ENCODE data around the gene ACYP1.

The ACYP1 gene

DNA sequence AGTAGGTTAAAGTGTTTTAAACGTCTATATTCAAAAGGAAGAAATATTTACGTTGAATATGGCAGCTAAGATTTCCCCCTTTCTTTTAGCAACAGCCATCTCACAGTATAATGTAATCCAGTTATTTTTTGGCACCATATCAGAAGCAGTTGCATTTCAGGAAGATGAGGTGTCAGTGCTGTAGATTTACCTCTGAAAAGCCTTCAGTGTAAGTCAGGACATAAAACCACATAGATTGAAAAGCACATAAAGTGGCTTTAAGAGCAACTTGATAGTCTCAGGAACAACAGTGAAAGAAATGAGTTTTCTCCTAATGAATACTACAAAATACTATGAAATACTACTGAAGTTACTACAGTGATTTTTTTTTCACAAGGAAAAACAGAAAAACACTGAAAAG, 19.5 kb downstream of the ACYP1 start:
- peaks cover 54% of the 10 kb centered on the region for H3K4me1 ChIP-seq (ENCODE audit: control insufficient read depth, insufficient read depth, low read length, unreplicated experiment)
- peaks cover 58% of the 10 kb centered on the region for H3K79me2 ChIP-seq (ENCODE audit: control insufficient read depth, insufficient read depth, low read length, unreplicated experiment)
- H3K36me3 ChIP-seq (ENCODE audit: insufficient read depth, low read length), result peaks cover 30% of the 10 kb centered on the region
- no peak overlapping the region for H2AFZ ChIP-seq (ENCODE audit: low read length, unreplicated experiment)
- H3K27ac ChIP-seq (ENCODE audit: low read depth, low read length), result peak overlapping the region; percentile 11; the same call in 1 of the 2 replicates
- peak overlapping the region; percentile 13; the same call in 1 of the 2 replicates for H3K4me3 ChIP-seq (ENCODE audit: low read depth, low read length)
- H3K27me3 ChIP-seq (ENCODE audit: insufficient read depth, low read length), result no peaks in the 10 kb centered on the region

DNA sequence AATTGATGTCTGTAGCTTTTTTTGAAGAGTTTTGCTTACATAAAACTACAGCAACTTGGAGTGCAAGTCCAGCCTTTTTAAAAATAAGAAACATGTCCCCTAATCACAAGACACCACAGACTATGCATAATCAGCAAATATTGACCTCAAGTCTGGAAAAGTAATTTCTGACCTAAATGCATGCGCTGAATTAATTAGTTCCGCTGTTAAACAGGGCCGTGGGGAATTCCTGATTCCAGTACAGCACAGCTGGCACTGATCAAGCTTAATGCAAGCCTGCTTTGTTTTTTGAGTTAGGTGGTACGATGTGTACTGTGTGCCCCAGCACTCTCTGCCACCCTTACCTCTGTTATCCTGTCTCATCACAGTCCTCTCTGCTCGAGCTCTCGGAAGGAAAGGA, 21.8 kb downstream of the ACYP1 start:
- peaks cover 18% of the 10 kb centered on the region for H3K36me3 ChIP-seq (ENCODE audit: insufficient read depth, low read length)
- H3K27ac ChIP-seq (ENCODE audit: low read depth, low read length), result peak overlapping the region; percentile 5; the same call in 1 of the 2 replicates
- no peak overlapping the region for H2AFZ ChIP-seq (ENCODE audit: low read length, unreplicated experiment)
- peaks cover 44% of the 10 kb centered on the region for H3K4me1 ChIP-seq (ENCODE audit: control insufficient read depth, insufficient read depth, low read length, unreplicated experiment)
- peaks cover 36% of the 10 kb centered on the region for H3K79me2 ChIP-seq (ENCODE audit: control insufficient read depth, insufficient read depth, low read length, unreplicated experiment)
- H3K4me3 ChIP-seq (ENCODE audit: low read depth, low read length), result no peak overlapping the region
- H3K27me3 ChIP-seq (ENCODE audit: insufficient read depth, low read length), result no peaks in the 10 kb centered on the region

DNA sequence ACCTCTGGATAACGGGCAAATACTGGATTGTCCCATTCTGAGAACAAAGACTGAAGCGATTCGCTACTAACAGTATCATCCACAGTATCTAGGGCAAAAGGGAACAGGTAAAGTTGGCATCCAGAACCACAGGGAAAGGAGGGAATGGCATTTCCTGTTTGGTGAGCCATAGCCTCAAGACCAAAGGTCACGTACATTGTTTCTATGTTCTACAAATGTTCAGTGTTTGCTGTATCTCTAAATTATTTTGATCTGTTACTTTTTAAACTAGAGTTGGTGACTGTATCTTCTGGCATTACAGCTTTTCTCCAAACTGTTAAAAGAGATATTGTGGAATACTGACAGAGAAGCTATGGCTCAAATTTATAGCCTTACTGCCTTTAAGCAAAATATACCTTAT, 22.2 kb downstream of the ACYP1 start:
- H2AFZ ChIP-seq (ENCODE audit: low read length, unreplicated experiment), result no peak overlapping the region
- H3K4me1 ChIP-seq (ENCODE audit: control insufficient read depth, insufficient read depth, low read length, unreplicated experiment), result peaks cover 40% of the 10 kb centered on the region
- peaks cover 32% of the 10 kb centered on the region for H3K79me2 ChIP-seq (ENCODE audit: control insufficient read depth, insufficient read depth, low read length, unreplicated experiment)
- peaks cover 18% of the 10 kb centered on the region for H3K36me3 ChIP-seq (ENCODE audit: insufficient read depth, low read length)
- peak overlapping the region; percentile 5; the same call in 1 of the 2 replicates for H3K27ac ChIP-seq (ENCODE audit: low read depth, low read length)
- no peaks in the 10 kb centered on the region for H3K27me3 ChIP-seq (ENCODE audit: insufficient read depth, low read length)
- no peak overlapping the region for H3K4me3 ChIP-seq (ENCODE audit: low read depth, low read length)

DNA sequence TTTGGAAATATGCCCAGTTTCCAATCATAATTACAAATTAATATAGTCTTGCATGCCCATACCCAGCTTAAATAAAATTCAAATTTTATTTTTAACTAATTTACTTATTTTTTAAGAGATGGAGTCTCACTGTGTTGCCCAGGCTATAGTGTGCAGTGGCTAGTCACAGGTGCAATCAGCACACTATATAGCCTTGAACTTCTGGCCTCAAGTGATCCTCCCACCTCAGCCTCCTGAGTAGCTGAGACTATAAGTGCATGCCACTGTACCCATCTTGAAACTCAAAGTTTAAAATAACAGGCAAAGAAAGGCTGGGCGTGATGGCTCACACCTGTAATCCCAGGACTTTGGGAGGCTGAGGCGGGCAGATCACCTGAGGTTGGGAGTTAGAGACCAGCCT, 22.9 kb downstream of the ACYP1 start:
- Histone ChIP-seq H3K36me3 (ENCODE audit: insufficient read depth, low read length) (peaks cover 19% of the 10 kb centered on the region), H3K27ac (ENCODE audit: low read depth, low read length) (no peak overlapping the region), H3K79me2 (ENCODE audit: control insufficient read depth, insufficient read depth, low read length, unreplicated experiment) (peaks cover 25% of the 10 kb centered on the region)

DNA sequence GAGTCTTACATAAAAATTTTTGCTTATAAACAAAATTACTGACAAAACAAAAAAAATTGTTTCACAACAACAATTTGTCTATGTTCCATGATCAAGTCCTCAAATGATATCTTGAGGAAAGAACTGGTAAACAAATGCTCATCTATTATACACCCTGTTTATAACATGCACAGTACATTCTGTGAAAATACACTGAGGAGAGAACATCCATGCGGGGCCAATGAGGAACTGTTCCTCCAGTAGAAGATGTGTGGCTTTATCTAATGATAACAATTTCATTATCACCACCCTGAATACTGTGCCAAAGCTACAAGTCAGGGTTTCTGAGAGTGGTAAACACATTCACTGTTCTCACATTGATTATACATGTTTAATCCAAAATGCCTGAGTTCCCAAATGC, 23.3 kb downstream of the ACYP1 start:
- Histone ChIP-seq H3K4me3 (ENCODE audit: low read depth, low read length) (no peak overlapping the region), H3K4me1 (ENCODE audit: control insufficient read depth, insufficient read depth, low read length, unreplicated experiment) (peaks cover 33% of the 10 kb centered on the region), H3K27ac (ENCODE audit: low read depth, low read length) (no peak overlapping the region), H3K36me3 (ENCODE audit: insufficient read depth, low read length) (peaks cover 22% of the 10 kb centered on the region), H3K27me3 (ENCODE audit: insufficient read depth, low read length) (no peaks in the 10 kb centered on the region), H3K79me2 (ENCODE audit: control insufficient read depth, insufficient read depth, low read length, unreplicated experiment) (peaks cover 24% of the 10 kb centered on the region), H2AFZ (ENCODE audit: low read length, unreplicated experiment) (no peak overlapping the region)

More for the DNA sequence above, 22.9 kb downstream of the ACYP1 start:
- no peak overlapping the region for H3K4me3 ChIP-seq (ENCODE audit: low read depth, low read length)
- H3K27me3 ChIP-seq (ENCODE audit: insufficient read depth, low read length), result no peaks in the 10 kb centered on the region
- peaks cover 35% of the 10 kb centered on the region for H3K4me1 ChIP-seq (ENCODE audit: control insufficient read depth, insufficient read depth, low read length, unreplicated experiment)
- no peak overlapping the region for H2AFZ ChIP-seq (ENCODE audit: low read length, unreplicated experiment)

DNA sequence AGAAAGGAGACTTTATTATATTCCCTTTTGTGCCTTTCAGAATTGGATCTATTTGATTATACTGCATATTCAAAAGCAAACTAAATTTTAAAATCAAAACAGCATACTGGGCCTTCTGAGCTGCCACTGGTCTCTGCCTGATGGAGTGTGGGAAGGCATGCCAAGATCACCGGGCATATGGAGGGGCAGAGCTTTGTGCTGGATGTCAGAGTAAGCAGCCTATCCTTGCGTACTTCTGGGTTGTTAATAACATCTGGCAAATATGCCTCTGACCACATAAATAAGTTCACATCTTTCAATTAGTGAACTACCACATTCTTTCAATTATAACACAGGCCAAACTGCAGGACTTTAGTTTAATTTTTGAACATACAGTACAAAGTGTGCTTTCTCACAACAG, 30.9 kb downstream of the ACYP1 start:
- Histone ChIP-seq H3K4me1 (ENCODE audit: control insufficient read depth, insufficient read depth, low read length, unreplicated experiment) (no peaks in the 10 kb centered on the region), H3K79me2 (ENCODE audit: control insufficient read depth, insufficient read depth, low read length, unreplicated experiment) (no peaks in the 10 kb centered on the region), H3K36me3 (ENCODE audit: insufficient read depth, low read length) (peaks cover 26% of the 10 kb centered on the region; the same call in 1 of the 2 replicates), H3K27me3 (ENCODE audit: insufficient read depth, low read length) (no peaks in the 10 kb centered on the region), H3K27ac (ENCODE audit: low read depth, low read length) (no peak overlapping the region), H3K4me3 (ENCODE audit: low read depth, low read length) (no peak overlapping the region), H2AFZ (ENCODE audit: low read length, unreplicated experiment) (no peak overlapping the region)

DNA sequence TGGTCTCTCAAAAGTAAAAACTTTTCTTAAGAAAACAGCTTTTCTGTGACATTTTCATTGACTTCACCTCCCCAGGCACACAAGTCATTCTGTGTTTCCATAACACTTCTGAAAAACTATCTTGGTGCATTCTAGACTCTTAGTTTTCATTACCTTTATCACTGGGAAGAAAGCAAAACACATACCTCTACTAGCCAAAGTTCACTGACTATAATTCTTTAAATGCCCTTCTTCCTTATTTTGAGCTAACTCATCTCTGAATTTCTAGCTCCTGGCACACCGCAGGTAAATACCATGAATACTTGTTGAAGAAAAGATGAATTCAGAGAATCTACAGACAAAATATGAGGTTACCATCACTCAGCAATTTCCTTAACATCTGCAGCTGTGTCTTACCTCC, 33.7 kb downstream of the ACYP1 start:
- Histone ChIP-seq H3K27ac (ENCODE audit: low read depth, low read length) (no peak overlapping the region), H3K4me3 (ENCODE audit: low read depth, low read length) (no peak overlapping the region), H3K36me3 (ENCODE audit: insufficient read depth, low read length) (peaks cover 31% of the 10 kb centered on the region), H3K27me3 (ENCODE audit: insufficient read depth, low read length) (no peaks in the 10 kb centered on the region), H3K4me1 (ENCODE audit: control insufficient read depth, insufficient read depth, low read length, unreplicated experiment) (peaks cover 4% of the 10 kb centered on the region), H3K79me2 (ENCODE audit: control insufficient read depth, insufficient read depth, low read length, unreplicated experiment) (no peaks in the 10 kb centered on the region), H2AFZ (ENCODE audit: low read length, unreplicated experiment) (no peak overlapping the region)

DNA sequence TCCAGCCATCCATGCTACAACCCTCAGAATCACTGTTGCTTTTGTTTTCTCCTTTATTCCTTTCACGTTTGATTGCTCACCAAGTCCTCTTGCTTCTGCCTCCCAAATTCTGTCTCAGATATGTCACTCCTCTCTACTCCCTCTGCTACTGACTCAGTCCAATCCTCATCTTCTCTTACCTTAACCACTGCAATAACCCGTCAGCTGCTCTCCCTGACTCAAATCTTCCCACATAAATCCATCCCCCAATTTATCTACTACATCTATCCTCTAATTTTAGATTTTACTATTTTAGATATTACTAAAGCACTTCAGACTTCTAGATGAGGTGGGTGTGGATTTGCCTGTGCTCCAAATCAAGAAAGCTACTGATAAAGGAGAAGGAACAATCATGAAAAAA, 37.9 kb downstream of the ACYP1 start:
- H3K4me3 ChIP-seq (ENCODE audit: low read depth, low read length), result no peak overlapping the region
- no peaks in the 10 kb centered on the region for H3K27me3 ChIP-seq (ENCODE audit: insufficient read depth, low read length)
- no peak overlapping the region for H2AFZ ChIP-seq (ENCODE audit: low read length, unreplicated experiment)
- no peaks in the 10 kb centered on the region for H3K79me2 ChIP-seq (ENCODE audit: control insufficient read depth, insufficient read depth, low read length, unreplicated experiment)
- H3K4me1 ChIP-seq (ENCODE audit: control insufficient read depth, insufficient read depth, low read length, unreplicated experiment), result peaks cover 5% of the 10 kb centered on the region
- H3K27ac ChIP-seq (ENCODE audit: low read depth, low read length), result no peak overlapping the region
- H3K36me3 ChIP-seq (ENCODE audit: insufficient read depth, low read length), result peaks cover 37% of the 10 kb centered on the region

DNA sequence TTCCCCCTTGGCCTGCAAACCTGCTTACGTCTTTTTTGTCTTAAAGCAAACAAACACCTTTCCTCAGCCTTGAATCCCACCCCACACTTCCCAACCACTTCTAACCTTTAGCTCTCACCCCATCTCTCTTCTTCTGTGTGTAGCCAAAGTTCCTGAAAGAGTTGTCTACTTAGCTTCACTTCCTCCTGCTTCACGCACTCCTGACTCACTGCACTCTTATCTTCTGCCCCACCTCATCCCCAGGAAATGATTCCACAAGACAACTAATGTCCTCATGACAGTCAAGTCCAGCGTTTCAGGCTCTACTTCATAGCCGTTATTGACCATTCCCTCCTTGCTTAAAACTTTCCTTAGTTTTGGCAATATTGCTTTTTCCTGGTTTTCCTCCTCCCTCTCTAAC, 38.7 kb downstream of the ACYP1 start:
- Histone ChIP-seq H3K79me2 (ENCODE audit: control insufficient read depth, insufficient read depth, low read length, unreplicated experiment) (no peaks in the 10 kb centered on the region), H3K27me3 (ENCODE audit: insufficient read depth, low read length) (no peaks in the 10 kb centered on the region), H3K4me1 (ENCODE audit: control insufficient read depth, insufficient read depth, low read length, unreplicated experiment) (peaks cover 5% of the 10 kb centered on the region), H2AFZ (ENCODE audit: low read length, unreplicated experiment) (no peak overlapping the region), H3K36me3 (ENCODE audit: insufficient read depth, low read length) (peaks cover 29% of the 10 kb centered on the region), H3K4me3 (ENCODE audit: low read depth, low read length) (no peak overlapping the region), H3K27ac (ENCODE audit: low read depth, low read length) (no peak overlapping the region)

DNA sequence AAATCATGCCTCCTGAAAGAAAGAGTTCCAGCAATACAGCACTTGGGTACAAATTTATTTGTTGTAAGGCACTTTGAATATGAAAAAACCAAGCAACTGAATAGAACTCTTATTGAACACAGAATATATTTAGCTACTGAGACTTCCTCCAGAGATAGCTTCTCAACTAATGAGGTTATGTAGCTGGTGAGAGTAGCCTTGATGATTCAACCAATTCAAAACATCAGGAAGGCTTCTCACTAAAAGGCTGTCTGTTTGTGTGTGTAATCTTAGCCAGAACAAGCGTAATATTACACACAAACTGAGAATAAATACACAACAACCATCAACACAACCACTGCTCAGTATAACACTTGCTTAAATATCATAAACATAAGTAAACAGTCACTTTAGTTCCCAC, 40.7 kb downstream of the ACYP1 start:
- H3K79me2 ChIP-seq (ENCODE audit: control insufficient read depth, insufficient read depth, low read length, unreplicated experiment), result no peaks in the 10 kb centered on the region
- H3K4me3 ChIP-seq (ENCODE audit: low read depth, low read length), result no peak overlapping the region
- H2AFZ ChIP-seq (ENCODE audit: low read length, unreplicated experiment), result no peak overlapping the region
- H3K36me3 ChIP-seq (ENCODE audit: insufficient read depth, low read length), result peaks cover 35% of the 10 kb centered on the region
- H3K27me3 ChIP-seq (ENCODE audit: insufficient read depth, low read length), result no peaks in the 10 kb centered on the region
- no peak overlapping the region for H3K27ac ChIP-seq (ENCODE audit: low read depth, low read length)
- peaks cover 5% of the 10 kb centered on the region for H3K4me1 ChIP-seq (ENCODE audit: control insufficient read depth, insufficient read depth, low read length, unreplicated experiment)

DNA sequence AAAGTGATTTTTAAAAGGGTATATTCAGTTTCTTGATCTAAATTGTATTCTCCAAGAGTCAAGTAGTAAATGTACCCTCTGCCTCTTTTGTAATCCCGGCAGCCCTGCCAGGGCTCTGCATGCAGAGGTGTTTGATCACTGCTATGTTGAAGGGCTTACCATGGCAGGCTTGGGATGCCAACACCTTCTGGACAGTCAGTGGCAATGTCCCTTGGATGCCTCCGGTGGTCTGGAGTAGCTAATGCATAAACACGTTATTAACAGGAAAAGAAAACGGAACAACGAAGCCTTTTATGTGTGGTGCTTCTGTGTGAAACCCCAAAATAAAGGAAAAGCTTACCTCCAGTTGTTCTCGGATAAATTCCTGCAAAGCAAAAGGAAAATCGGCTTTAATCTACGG, 41.2 kb downstream of the ACYP1 start:
- peaks cover 38% of the 10 kb centered on the region for H3K36me3 ChIP-seq (ENCODE audit: insufficient read depth, low read length)

More for the DNA sequence above, 41.2 kb downstream of the ACYP1 start:
- Histone ChIP-seq H3K27me3 (ENCODE audit: insufficient read depth, low read length) (no peaks in the 10 kb centered on the region), H2AFZ (ENCODE audit: low read length, unreplicated experiment) (no peak overlapping the region), H3K79me2 (ENCODE audit: control insufficient read depth, insufficient read depth, low read length, unreplicated experiment) (no peaks in the 10 kb centered on the region), H3K4me3 (ENCODE audit: low read depth, low read length) (no peak overlapping the region), H3K27ac (ENCODE audit: low read depth, low read length) (no peak overlapping the region), H3K4me1 (ENCODE audit: control insufficient read depth, insufficient read depth, low read length, unreplicated experiment) (peaks cover 5% of the 10 kb centered on the region)
